GDM1 (cell line): ENCODE data around the gene RBM28.

ENCODE experiments used
- DNase-seq: peaks from one replicate; lab custom pipeline; 2025; lab: John Stamatoyannopoulos, UW

Gene RBM28

GRCh38 chr7:128262273-128263028, 81.3 kb downstream of the RBM28 start:
- DNase-seq = no peak

DNA sequence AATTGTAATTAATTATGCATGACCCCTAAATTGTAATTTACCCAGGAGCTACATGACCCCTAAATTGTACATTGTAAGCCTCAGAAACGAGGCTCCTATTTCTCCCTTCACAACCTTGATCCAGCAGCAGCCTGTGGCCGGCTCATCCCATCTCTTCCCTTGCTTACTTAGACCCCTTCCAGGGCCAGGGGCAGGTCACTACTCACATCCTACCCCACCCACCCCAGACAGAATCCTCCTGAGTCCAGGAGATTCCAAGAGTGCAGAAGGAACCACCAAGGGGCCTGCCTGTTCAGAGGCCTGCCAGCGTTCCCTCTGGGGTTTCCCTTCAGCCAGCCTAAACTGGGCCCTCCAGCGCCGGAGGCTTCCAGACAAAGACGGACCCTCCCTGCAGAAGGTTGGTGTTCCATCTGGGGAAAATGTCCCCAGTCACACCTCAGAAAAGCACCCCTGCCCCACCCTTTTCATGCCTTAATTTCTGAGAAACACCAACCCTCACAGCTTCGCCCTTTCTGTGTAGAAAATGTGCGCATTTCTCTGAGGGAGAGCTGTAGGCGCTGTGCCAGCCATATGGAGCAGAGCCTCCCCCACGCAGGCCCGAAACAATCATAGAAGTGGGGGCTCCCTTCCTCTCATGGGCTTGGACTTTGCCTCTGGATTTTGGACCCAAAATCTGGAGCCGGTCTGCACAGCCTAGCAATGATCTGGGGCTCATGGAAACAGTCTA, 83.5 kb downstream of the RBM28 start:
- DNase-seq = no peak

GRCh38 chr7:128259131-128260061, 84.3 kb downstream of the RBM28 start:
- no peak for DNase-seq

DNA sequence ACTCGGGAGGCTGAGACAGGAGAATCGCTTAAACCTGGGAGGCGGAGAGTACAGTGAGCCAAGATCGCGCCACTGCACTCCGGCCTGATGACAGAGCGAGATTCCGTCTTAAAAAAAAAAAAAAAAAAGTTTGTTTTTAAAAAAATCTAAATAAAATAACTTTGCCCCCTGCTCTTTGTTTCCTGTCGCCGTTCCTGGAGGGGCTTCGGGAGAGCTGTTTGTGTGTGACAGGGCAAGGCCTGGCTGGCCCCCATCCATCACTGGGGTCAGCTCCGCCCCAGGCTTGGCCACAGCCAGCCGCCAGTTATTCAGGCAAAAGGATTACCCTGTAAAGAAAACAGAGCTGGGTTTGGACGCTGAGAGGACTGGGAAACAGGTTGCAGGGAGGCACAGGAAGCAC, 86.2 kb downstream of the RBM28 start:
- DNase-seq = no peak

GRCh38 chr7:128255271-128255670, 88.4 kb downstream of the RBM28 start:
- DNase-seq = no peak

GRCh38 chr7:128254470-128254869, 89.2 kb downstream of the RBM28 start:
- DNase-seq = no peak

DNA sequence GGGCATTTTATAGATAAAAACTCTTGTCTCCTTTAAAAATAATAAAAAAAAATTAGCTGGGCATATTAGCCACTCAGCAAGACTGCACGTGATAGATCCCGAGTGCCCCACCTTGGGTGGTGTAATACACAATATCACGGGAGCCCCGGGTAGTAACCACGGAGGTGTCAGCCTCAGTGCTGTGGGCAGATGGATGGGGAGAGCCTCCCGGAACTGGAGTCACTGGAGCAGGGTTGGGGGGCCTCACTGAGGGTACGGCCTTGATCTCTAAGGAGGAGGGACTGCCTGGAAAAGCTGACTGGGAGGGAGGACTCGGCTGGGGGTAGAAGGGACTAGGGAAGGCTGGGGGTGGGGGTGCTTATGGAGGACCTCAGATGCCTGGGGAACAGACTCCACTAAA, 90.0 kb downstream of the RBM28 start:
- no peak for DNase-seq

DNA sequence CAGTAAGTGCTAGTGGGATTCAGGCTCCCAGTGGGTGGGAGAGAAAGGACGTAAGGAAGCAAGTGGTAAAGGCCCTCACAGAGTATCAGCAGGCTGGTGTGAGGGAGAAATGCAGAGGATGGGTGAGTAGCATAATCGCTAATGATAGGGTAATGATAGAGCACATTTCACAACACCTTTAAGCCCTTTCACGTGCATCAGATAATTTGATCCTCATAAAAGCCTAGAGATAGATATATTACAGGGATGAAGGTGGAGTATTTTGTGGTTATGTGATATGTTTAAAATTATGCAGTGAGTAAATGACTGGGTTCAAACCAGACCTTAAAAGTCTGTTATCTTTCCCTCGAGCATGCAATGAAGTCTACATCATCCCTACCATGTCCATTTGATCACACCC, 92.4 kb downstream of the RBM28 start:
- no peak for DNase-seq
